B cell (primary cell): ENCODE results near the gene ZNF302. TPM values are rescaled to one million over a fixed set of nuclear protein-coding genes. Genes with fewer than 3 reads are reported as not detected.
A peak's percentile ranks its signal among the peaks of the same experiment; 100 is the strongest.

Source experiments
- ATAC-seq: fragments of 200-7000 bp; cut with Tn5 transposase; one replicate; pipeline ENCODE4 v1.10.0; 2021; ENCODE audit warnings: low read depth, mild to moderate bottlenecking, moderate number of reproducible peaks, moderate library complexity
- CTCF ChIA-PET: fragments of 350-600 bp; sonication (Branson Sonifier 250); formaldehyde crosslinking; loops from one replicate; lab custom pipeline; 2021; ENCODE audit warnings: antibody characterized with exemption, inconsistent platforms; lab: Charles Lee
- POLR2A ChIA-PET: fragments of 350-600 bp; sonication (Branson Sonifier 250); formaldehyde crosslinking; loops from one replicate; lab custom pipeline; 2021; ENCODE audit warnings: antibody characterized with exemption; lab: Charles Lee
- DNase-seq: peaks from one replicate; pipeline ENCODE4 v3.0.0; 2013
- H2AFZ ChIP-seq: 2 replicates; pipeline ENCODE4 v1.6.1; 2012; ENCODE audit warnings: mild to moderate bottlenecking, low read depth, low read length; ENCODE audit not compliant: insufficient read depth, poor library complexity, severe bottlenecking
- H3K27ac ChIP-seq, 2 donors: 1 replicate in 1 of 2; 2 replicates in 1 of 2; pipeline ENCODE4 v1.5.1; 2012 to 2013; ENCODE audit warnings: low read length in 2 of 2, mild to moderate bottlenecking in 2 of 2, moderate library complexity in 1 of 2
- H3K27me3 ChIP-seq, 4 experiments: fragments of 200-600 bp in 1 of 4; sonication (generic) in 1 of 4; replicated peaks in 1 of 4; 1 replicate in 2 of 4; 2 replicates in 2 of 4; pipeline versions ENCODE4 v1.6.1 to v1.7.0; 2013 to 2016; ENCODE audit warnings: low read length in 3 of 4, mild to moderate bottlenecking in 2 of 4, mixed read lengths in 1 of 4, moderate library complexity in 1 of 4; ENCODE audit not compliant: insufficient read depth in 4 of 4, control insufficient read depth in 3 of 4; ENCODE audit errors: control extremely low read depth in 1 of 4
- H3K36me3 ChIP-seq, 2 experiments: replicated peaks in 1 of 2; 1 replicate in 1 of 2; 2 replicates in 1 of 2; pipeline versions ENCODE4 v1.6.1 to v1.7.1; 2013; ENCODE audit warnings: low read length in 1 of 2; ENCODE audit not compliant: insufficient read depth in 2 of 2, control insufficient read depth in 1 of 2; ENCODE audit errors: control extremely low read depth in 1 of 2, extremely low read depth in 1 of 2
- H3K4me1 ChIP-seq, 2 donors: fragments of 200-600 bp in 1 of 2; sonication (generic) in 1 of 2; 1 replicate in 1 of 2; 2 replicates in 1 of 2; pipeline versions ENCODE4 v1.5.1 to v1.6.1; 2013 to 2017; ENCODE audit warnings: low read length in 2 of 2; ENCODE audit not compliant: control insufficient read depth in 2 of 2, insufficient read depth in 2 of 2
- H3K4me2 ChIP-seq: replicated peaks from 2 replicates; pipeline ENCODE3; 2012; ENCODE audit warnings: mild to moderate bottlenecking, low read depth, low read length; ENCODE audit not compliant: poor library complexity, severe bottlenecking
- H3K4me3 ChIP-seq, 5 experiments: fragments of 200-600 bp in 1 of 5; sonication (generic) in 1 of 5; 1 replicate in 3 of 5; 2 replicates in 2 of 5; pipeline versions ENCODE4 v1.5.1 to v1.7.0; 2011 to 2016; ENCODE audit warnings: low read length in 4 of 5, mild to moderate bottlenecking in 4 of 5, low read depth in 2 of 5, control low read depth in 1 of 5, moderate library complexity in 1 of 5; ENCODE audit not compliant: insufficient read depth in 1 of 5; ENCODE audit errors: control extremely low read depth in 1 of 5, extremely low read depth in 1 of 5
- H3K79me2 ChIP-seq: fragments of 200-600 bp; sonication (generic); one replicate; pipeline ENCODE4 v1.6.0; 2016; ENCODE audit warnings: low read length; ENCODE audit not compliant: control insufficient read depth, insufficient read depth
- H3K9ac ChIP-seq: fragments of 200-600 bp; sonication (generic); 2 replicates; pipeline ENCODE4 v1.6.1; 2017; ENCODE audit warnings: mild to moderate bottlenecking, low read length, moderate library complexity
- H3K9me3 ChIP-seq, 3 donors: one replicate each; pipeline versions ENCODE4 v1.6.1 to v1.7.1; 2013; ENCODE audit warnings: low read length in 2 of 3; ENCODE audit not compliant: control insufficient read depth in 2 of 3, insufficient read depth in 1 of 3; ENCODE audit errors: control extremely low read depth in 1 of 3
- H4K20me1 ChIP-seq: 2 replicates; pipeline ENCODE4 v1.6.0; 2012; ENCODE audit warnings: mild to moderate bottlenecking, low read length; ENCODE audit not compliant: insufficient read depth, control insufficient read depth, poor library complexity, severe bottlenecking
- H3K27ac Mint-ChIP-seq: one replicate; pipeline ENCODE4 v1.8.0; 2021; ENCODE audit warnings: mixed read lengths
- H3K27me3 Mint-ChIP-seq: one replicate; pipeline ENCODE4 v1.8.0; 2021; ENCODE audit warnings: mixed read lengths
- H3K4me1 Mint-ChIP-seq: one replicate; pipeline ENCODE4 v1.8.0; 2021; ENCODE audit warnings: mixed read lengths
- H3K4me3 Mint-ChIP-seq: one replicate; pipeline ENCODE4 v1.8.0; 2021; ENCODE audit warnings: mixed read lengths
- H3K9me3 Mint-ChIP-seq: one replicate; pipeline ENCODE4 v1.8.0; 2022; ENCODE audit warnings: mixed read lengths; ENCODE audit not compliant: insufficient read depth
- EZH2 ChIP-seq: IDR thresholded peaks from 2 replicates; pipeline ENCODE4 v1.6.1; 2012; ENCODE audit warnings: borderline replicate concordance, low read depth, mild to moderate bottlenecking, moderate library complexity, low read length; ENCODE audit not compliant: insufficient read depth, poor library complexity, severe bottlenecking
- WGBS: methylation state at CpG from one replicate; pipeline ENCODE4 v1.1.5; 2013; ENCODE audit warnings: missing lambda C conversion rate; ENCODE audit not compliant: insufficient coverage; 5-methylcytosine and 5-hydroxymethylcytosine counted together
- intact Hi-C: fragments of 100-400 bp; cut with micrococcal nuclease; formaldehyde crosslinking; loops from one replicate; pipeline ENCODE4 v1.10.0; 2022
- polyA plus RNA-seq: library from polyadenylated mRNA; depleted of rRNA; stranded (reverse); fragments of >200 nt; gene quantifications from 2 replicates; pipeline ENCODE4 v1.2.3, GENCODE V29; 2012
- total RNA-seq, 2 donors: library from RNA; stranded (reverse); fragments of 120-200 nt in 1 of 2; gene quantifications; 1 replicate in 1 of 2; 2 replicates in 1 of 2; pipeline versions ENCODE4 v1.2.3 to v1.2.4, GENCODE V29; 2013 to 2022
- TF ChIP-seq, protein P1 (sequence below): fragments of 200-600 bp; IDR thresholded peaks from one replicate; pipeline ENCODE4 v1.8.0; 2022; ENCODE audit warnings: antibody characterized with exemption, mild to moderate bottlenecking

The ZNF302 gene
- total and polyA plus RNA-seq, 2 donors (not counting 1 experiment from before 2014, with no cell fraction given), result 20.4 to 48.4 TPM

DNA sequence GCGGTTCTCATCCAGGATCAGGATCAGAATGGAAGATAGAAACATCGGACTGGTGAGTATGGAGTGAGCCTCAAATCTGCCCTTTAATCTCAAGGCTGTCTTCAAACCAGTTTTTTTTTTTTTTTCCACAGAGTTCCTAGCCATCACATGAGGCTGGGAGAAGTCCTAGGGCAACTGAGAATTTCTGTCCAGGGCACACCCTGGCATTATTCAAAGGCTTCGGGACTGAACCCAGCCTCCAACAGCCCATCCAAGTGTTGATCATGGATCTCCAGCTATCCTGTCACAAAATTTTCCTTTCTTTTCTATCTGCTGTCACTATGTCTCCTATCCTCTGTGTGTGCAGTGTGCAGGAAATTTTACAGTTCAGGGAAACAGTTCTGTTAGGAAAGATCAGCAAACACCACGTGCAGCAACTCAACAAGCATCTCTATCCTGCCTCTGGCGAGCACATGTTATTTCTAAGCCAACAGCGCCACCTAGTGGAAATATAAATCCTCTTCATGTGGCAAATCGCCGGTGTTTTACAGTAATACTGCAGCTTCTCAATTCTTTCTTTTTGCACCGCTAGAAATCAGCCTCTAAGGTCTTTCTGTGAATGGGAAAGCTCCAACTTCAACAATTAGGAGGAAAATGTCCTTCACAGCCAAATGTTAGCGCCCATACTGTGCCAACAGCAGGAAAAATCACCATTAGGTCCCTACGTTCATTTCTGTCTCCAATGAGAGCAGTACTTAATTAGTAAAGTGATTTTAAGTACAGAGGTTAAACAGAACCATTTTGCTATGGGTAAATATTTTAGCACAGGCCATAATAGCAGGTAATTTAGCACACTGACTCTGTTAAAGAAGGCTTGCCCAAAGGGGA is 35.1 kb downstream of the ZNF302 start:
- Histone ChIP-seq H3K4me2 (no peak overlapping the region), H3K4me1 (no peaks in the 10 kb centered on the region), H3K4me3 (no peak overlapping the region), H3K27me3 (peaks cover 0 to 12% (median 2%) of the 10 kb centered on the region in 4 experiments), H2AFZ (peak overlapping the region; percentile 2), H3K27ac (no peak overlapping the region), H3K36me3 (no peaks in the 10 kb centered on the region), H4K20me1 (no peaks in the 10 kb centered on the region), H3K9me3 (peaks cover 2 to 17% (median 6%) of the 10 kb centered on the region in 3 donors), H3K79me2 (no peaks in the 10 kb centered on the region), H3K9ac (no peak overlapping the region)
- no peak overlapping the region for H3K4me3 Mint-ChIP-seq
- H3K27me3 Mint-ChIP-seq, result peaks cover 30% of the 10 kb centered on the region
- TF ChIP-seq, protein P1, sequence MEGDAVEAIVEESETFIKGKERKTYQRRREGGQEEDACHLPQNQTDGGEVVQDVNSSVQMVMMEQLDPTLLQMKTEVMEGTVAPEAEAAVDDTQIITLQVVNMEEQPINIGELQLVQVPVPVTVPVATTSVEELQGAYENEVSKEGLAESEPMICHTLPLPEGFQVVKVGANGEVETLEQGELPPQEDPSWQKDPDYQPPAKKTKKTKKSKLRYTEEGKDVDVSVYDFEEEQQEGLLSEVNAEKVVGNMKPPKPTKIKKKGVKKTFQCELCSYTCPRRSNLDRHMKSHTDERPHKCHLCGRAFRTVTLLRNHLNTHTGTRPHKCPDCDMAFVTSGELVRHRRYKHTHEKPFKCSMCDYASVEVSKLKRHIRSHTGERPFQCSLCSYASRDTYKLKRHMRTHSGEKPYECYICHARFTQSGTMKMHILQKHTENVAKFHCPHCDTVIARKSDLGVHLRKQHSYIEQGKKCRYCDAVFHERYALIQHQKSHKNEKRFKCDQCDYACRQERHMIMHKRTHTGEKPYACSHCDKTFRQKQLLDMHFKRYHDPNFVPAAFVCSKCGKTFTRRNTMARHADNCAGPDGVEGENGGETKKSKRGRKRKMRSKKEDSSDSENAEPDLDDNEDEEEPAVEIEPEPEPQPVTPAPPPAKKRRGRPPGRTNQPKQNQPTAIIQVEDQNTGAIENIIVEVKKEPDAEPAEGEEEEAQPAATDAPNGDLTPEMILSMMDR, result peak; percentile 80
- TF ChIP-seq EZH2, result no peak
- peak; percentile 83 for DNase-seq
- no peaks in the 10 kb centered on the region for H3K4me1 Mint-ChIP-seq
- WGBS, result 44% methylated on average over 9 of the region's 11 CpGs
- H3K27ac Mint-ChIP-seq, result no peak overlapping the region
- intact Hi-C loops, result loop anchor here (1.0 to 10.0 kb wide), 3 partner anchors 36 to 1478 kb away; partner anchors contain the start of genes SCGB2B2 and ZNF302
- POLR2A ChIA-PET, result interaction anchor here (0.6 kb wide), 1 partner anchor 1340 kb away, joined by 7 read pairs; no protein-coding TSS in a partner anchor
- peak; percentile 56 for ATAC-seq
- CTCF ChIA-PET, result interaction anchor here (0.6 to 9.1 kb wide), 16 partner anchors 9 to 1297 kb away, joined by 3 to 111 read pairs (median 4); partner anchors contain the start of gene ZNF302
- H3K9me3 Mint-ChIP-seq, result peaks cover 9% of the 10 kb centered on the region
